ENCODE data around the gene ARHGEF5. TPM values are rescaled to one million over a fixed set of nuclear protein-coding genes. Genes with fewer than 3 reads are reported as not detected.
A peak's percentile ranks its signal among the peaks of the same experiment; 100 is the strongest.

Gene ARHGEF5
- total and polyA plus RNA-seq, 7 experiments from 2014 or later = 2.0 to 11.4 (median 7.3) TPM

DNA sequence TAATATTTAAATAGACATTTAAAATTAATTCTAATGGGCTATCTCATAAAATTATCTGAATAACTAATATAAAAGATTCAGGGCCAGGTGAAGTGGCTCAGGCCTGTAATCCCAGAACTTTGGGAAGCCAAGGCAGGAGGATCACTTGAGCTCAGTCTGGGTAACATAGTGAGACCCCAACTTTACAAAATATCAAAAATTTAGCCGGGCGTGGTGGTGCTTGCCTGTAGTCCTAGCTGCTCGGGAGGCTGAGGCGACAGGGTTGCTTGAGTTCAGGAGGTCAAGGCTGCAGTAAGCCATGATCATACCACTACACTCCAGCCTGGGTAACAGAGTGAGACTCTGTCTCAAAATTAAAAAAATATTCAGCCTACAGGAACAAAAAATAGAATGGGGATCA, 35.8 kb downstream of the ARHGEF5 start:
- Histone ChIP-seq H3K4me1 (ENCODE audit: control insufficient read depth in 2 of 2, insufficient read depth in 2 of 2, low read length in 2 of 2) (no peaks in the 10 kb centered on the region), H3K4me3 (ENCODE audit: low read length) (no peak overlapping the region), H3K36me3 (ENCODE audit: control insufficient read depth in 2 of 3, insufficient read depth in 3 of 3, low read length in 3 of 3) (no peaks in the 10 kb centered on the region), H3K9me3 (ENCODE audit: control insufficient read depth in 2 of 3, low read length in 3 of 3) (no peaks in the 10 kb centered on the region), H3K27ac (ENCODE audit: low read depth, low read length) (no peak overlapping the region), H3K27me3 (ENCODE audit: control insufficient read depth in 2 of 2, insufficient read depth in 2 of 2, low read length in 2 of 2) (no peaks in the 10 kb centered on the region)
- ATAC-seq (no peak), DNase-seq (no peak)
- H3K4me1 Mint-ChIP-seq = peaks cover 0 to 11% (median 5%) of the 10 kb centered on the region in 7 donors
- peak overlapping the region in 1 of 10 donors; percentile 30 for H3K4me3 Mint-ChIP-seq
- ChIA-PET CTCF (interaction anchor here (1.6 kb wide), 1 partner anchor 8 kb away, joined by 5 read pairs; no protein-coding TSS in a partner anchor), POLR2A (no interaction called here)
- peaks cover 0 to 4% (median 0%) of the 10 kb centered on the region in 5 donors for H3K27me3 Mint-ChIP-seq
- intact Hi-C loops (cut with micrococcal nuclease) = loop anchor here (1.0 to 10.0 kb wide), 4 partner anchors 46 to 216 kb away; no protein-coding TSS in a partner anchor
- H3K9me3 Mint-ChIP-seq = no peaks in the 10 kb centered on the region
- H3K27ac Mint-ChIP-seq = no peak overlapping the region
- H3K36me3 Mint-ChIP-seq = peaks cover 0 to 4% (median 0%) of the 10 kb centered on the region in 5 donors

GRCh38 chr7:144391823-144392255, 36.6 kb downstream of the ARHGEF5 start:
- H3K27ac Mint-ChIP-seq = peak overlapping the region in 2 of 9 donors; percentile 1 to 4
- Histone ChIP-seq H3K36me3 (ENCODE audit: control insufficient read depth in 2 of 3, insufficient read depth in 3 of 3, low read length in 3 of 3) (no peaks in the 10 kb centered on the region), H3K27ac (ENCODE audit: low read depth, low read length) (no peak overlapping the region), H3K4me3 (ENCODE audit: low read length) (no peak overlapping the region), H3K4me1 (ENCODE audit: control insufficient read depth in 2 of 2, insufficient read depth in 2 of 2, low read length in 2 of 2) (no peaks in the 10 kb centered on the region), H3K9me3 (ENCODE audit: control insufficient read depth in 2 of 3, low read length in 3 of 3) (no peaks in the 10 kb centered on the region), H3K27me3 (ENCODE audit: control insufficient read depth in 2 of 2, insufficient read depth in 2 of 2, low read length in 2 of 2) (no peaks in the 10 kb centered on the region)
- H3K36me3 Mint-ChIP-seq = peaks cover 0 to 4% (median 0%) of the 10 kb centered on the region in 5 donors
- no peaks in the 10 kb centered on the region for H3K9me3 Mint-ChIP-seq
- CTCF ChIA-PET = interaction anchor here (0.8 to 1.6 kb wide), 3 partner anchors 9 to 265 kb away, joined by 3 to 5 read pairs (median 4); no protein-coding TSS in a partner anchor
- intact Hi-C loops (cut with micrococcal nuclease) = loop anchor here (1.0 to 10.0 kb wide), 4 partner anchors 45 to 217 kb away; no protein-coding TSS in a partner anchor
- peak overlapping the region; percentile 1 to 80 (median 51) for H3K4me3 Mint-ChIP-seq
- DNase-seq (peak in 7 of 9 donors; percentile 35 to 66 (median 59)), ATAC-seq (peak; percentile 82)
- peaks cover 0 to 11% (median 5%) of the 10 kb centered on the region in 7 donors for H3K4me1 Mint-ChIP-seq
- H3K27me3 Mint-ChIP-seq = peaks cover 0 to 4% (median 0%) of the 10 kb centered on the region in 5 donors
- POLR2A ChIA-PET = no interaction called here

- peak; percentile 13 for ATAC-seq
- no peak overlapping the region for H3K27ac Mint-ChIP-seq
- H3K27ac ChIP-seq (ENCODE audit: low read depth, low read length) = no peak overlapping the region
- H3K9me3 Mint-ChIP-seq = no peaks in the 10 kb centered on the region
- no peaks in the 10 kb centered on the region for H3K36me3 Mint-ChIP-seq
- no peak overlapping the region for H3K4me3 Mint-ChIP-seq
- no peak for DNase-seq
- no peaks in the 10 kb centered on the region for H3K27me3 ChIP-seq (ENCODE audit: control insufficient read depth in 2 of 2, insufficient read depth in 2 of 2, low read length in 2 of 2)
- no peak overlapping the region for H3K4me3 ChIP-seq (ENCODE audit: low read length)
- H3K4me1 ChIP-seq (ENCODE audit: control insufficient read depth in 2 of 2, insufficient read depth in 2 of 2, low read length in 2 of 2) = no peaks in the 10 kb centered on the region
- peaks cover 0 to 5% (median 0%) of the 10 kb centered on the region in 5 donors for H3K27me3 Mint-ChIP-seq
- no peaks in the 10 kb centered on the region for H3K36me3 ChIP-seq (ENCODE audit: control insufficient read depth in 2 of 3, insufficient read depth in 3 of 3, low read length in 3 of 3)
- H3K4me1 Mint-ChIP-seq = no peaks in the 10 kb centered on the region
- ChIA-PET POLR2A (no interaction called here), CTCF (no interaction called here)
- intact Hi-C loops (cut with micrococcal nuclease) = loop anchor here in 1 of 2 donors (10.0 kb wide), 1 partner anchor 222 kb away; no protein-coding TSS in a partner anchor
- H3K9me3 ChIP-seq (ENCODE audit: control insufficient read depth in 2 of 3, low read length in 3 of 3) = no peaks in the 10 kb centered on the region
These were observed 41.9 kb downstream of the ARHGEF5 start for GRCh38 chr7:144397086-144397485.

- no peaks in the 10 kb centered on the region for H3K9me3 Mint-ChIP-seq
- Histone ChIP-seq H3K27ac (ENCODE audit: low read depth, low read length) (no peak overlapping the region), H3K27me3 (ENCODE audit: control insufficient read depth in 2 of 2, insufficient read depth in 2 of 2, low read length in 2 of 2) (no peaks in the 10 kb centered on the region), H3K4me1 (ENCODE audit: control insufficient read depth in 2 of 2, insufficient read depth in 2 of 2, low read length in 2 of 2) (no peaks in the 10 kb centered on the region), H3K9me3 (ENCODE audit: control insufficient read depth in 2 of 3, low read length in 3 of 3) (no peaks in the 10 kb centered on the region), H3K4me3 (ENCODE audit: low read length) (no peak overlapping the region), H3K36me3 (ENCODE audit: control insufficient read depth in 2 of 3, insufficient read depth in 3 of 3, low read length in 3 of 3) (no peaks in the 10 kb centered on the region)
- no peak overlapping the region for H3K27ac Mint-ChIP-seq
- no peaks in the 10 kb centered on the region for H3K4me1 Mint-ChIP-seq
- peaks cover 0 to 5% (median 0%) of the 10 kb centered on the region in 5 donors for H3K27me3 Mint-ChIP-seq
- H3K4me3 Mint-ChIP-seq = no peak overlapping the region
- H3K36me3 Mint-ChIP-seq = no peaks in the 10 kb centered on the region
- ChIA-PET POLR2A (no interaction called here), CTCF (no interaction called here)
- intact Hi-C loops (cut with micrococcal nuclease) = loop anchor here in 1 of 2 donors (10.0 kb wide), 1 partner anchor 223 kb away; no protein-coding TSS in a partner anchor
- DNase-seq = no peak
- ATAC-seq = no peak
These were observed 43.1 kb downstream of the ARHGEF5 start for GRCh38 chr7:144398291-144398690.

GRCh38 chr7:144398911-144399310, 43.7 kb downstream of the ARHGEF5 start:
- Histone ChIP-seq H3K4me3 (ENCODE audit: low read length) (no peak overlapping the region), H3K9me3 (ENCODE audit: control insufficient read depth in 2 of 3, low read length in 3 of 3) (no peaks in the 10 kb centered on the region), H3K27ac (ENCODE audit: low read depth, low read length) (no peak overlapping the region), H3K36me3 (ENCODE audit: control insufficient read depth in 2 of 3, insufficient read depth in 3 of 3, low read length in 3 of 3) (no peaks in the 10 kb centered on the region), H3K27me3 (ENCODE audit: control insufficient read depth in 2 of 2, insufficient read depth in 2 of 2, low read length in 2 of 2) (no peaks in the 10 kb centered on the region), H3K4me1 (ENCODE audit: control insufficient read depth in 2 of 2, insufficient read depth in 2 of 2, low read length in 2 of 2) (no peaks in the 10 kb centered on the region)
- Mint-ChIP-seq H3K36me3 (no peaks in the 10 kb centered on the region), H3K27ac (no peak overlapping the region), H3K9me3 (no peaks in the 10 kb centered on the region), H3K4me3 (peak overlapping the region in 1 of 10 donors; percentile 73), H3K4me1 (no peaks in the 10 kb centered on the region), H3K27me3 (peaks cover 0 to 5% (median 0%) of the 10 kb centered on the region in 5 donors)
- CTCF ChIA-PET = no interaction called here
- no peak for ATAC-seq
- POLR2A ChIA-PET = no interaction called here
- DNase-seq = no peak
- intact Hi-C loops (cut with micrococcal nuclease) = loop anchor here in 1 of 2 donors (10.0 kb wide), 1 partner anchor 224 kb away; no protein-coding TSS in a partner anchor

- Mint-ChIP-seq H3K27ac (no peak overlapping the region), H3K4me1 (no peaks in the 10 kb centered on the region), H3K4me3 (no peak overlapping the region), H3K36me3 (no peaks in the 10 kb centered on the region), H3K9me3 (no peaks in the 10 kb centered on the region), H3K27me3 (peaks cover 0 to 5% (median 0%) of the 10 kb centered on the region in 5 donors)
- no peak for DNase-seq
- intact Hi-C loops (cut with micrococcal nuclease) = loop anchor here in 1 of 2 donors (10.0 kb wide), 1 partner anchor 225 kb away; no protein-coding TSS in a partner anchor
- no peak for ATAC-seq
- H3K27me3 ChIP-seq (ENCODE audit: control insufficient read depth in 2 of 2, insufficient read depth in 2 of 2, low read length in 2 of 2) = no peaks in the 10 kb centered on the region
- no peaks in the 10 kb centered on the region for H3K36me3 ChIP-seq (ENCODE audit: control insufficient read depth in 2 of 3, insufficient read depth in 3 of 3, low read length in 3 of 3)
- ChIA-PET CTCF (no interaction called here), POLR2A (no interaction called here)
- H3K27ac ChIP-seq (ENCODE audit: low read depth, low read length) = no peak overlapping the region
- no peaks in the 10 kb centered on the region for H3K4me1 ChIP-seq (ENCODE audit: control insufficient read depth in 2 of 2, insufficient read depth in 2 of 2, low read length in 2 of 2)
- H3K9me3 ChIP-seq (ENCODE audit: control insufficient read depth in 2 of 3, low read length in 3 of 3) = no peaks in the 10 kb centered on the region
- H3K4me3 ChIP-seq (ENCODE audit: low read length) = no peak overlapping the region
These were observed 44.7 kb downstream of the ARHGEF5 start for GRCh38 chr7:144399946-144400345.

DNA sequence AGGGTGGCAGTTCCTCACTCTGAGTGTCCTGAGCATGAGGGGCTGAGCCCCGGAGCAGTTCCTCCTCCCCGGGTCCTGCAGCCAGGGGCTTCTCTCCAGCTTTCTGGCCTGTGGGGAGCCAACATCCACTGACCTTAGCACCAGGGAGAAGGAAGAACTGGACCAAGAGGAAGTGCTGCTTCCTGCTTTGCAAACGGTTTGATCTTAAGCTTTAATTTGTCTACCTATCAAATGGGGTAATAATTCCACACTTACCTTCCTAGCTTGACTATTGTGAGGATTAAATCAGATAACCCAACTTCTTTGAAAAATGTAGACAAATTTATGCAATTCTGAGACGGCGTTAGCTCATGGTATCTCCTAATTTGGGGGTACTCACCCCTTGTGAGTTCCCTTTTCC, 46.3 kb downstream of the ARHGEF5 start:
- H3K4me3 Mint-ChIP-seq = no peak overlapping the region
- intact Hi-C loops (cut with micrococcal nuclease) = no loop called here
- no peaks in the 10 kb centered on the region for H3K4me1 Mint-ChIP-seq
- H3K36me3 Mint-ChIP-seq = no peaks in the 10 kb centered on the region
- H3K27ac ChIP-seq (ENCODE audit: low read depth, low read length) = no peak overlapping the region
- no peak overlapping the region for H3K27ac Mint-ChIP-seq
- H3K27me3 Mint-ChIP-seq = peaks cover 0 to 12% (median 0%) of the 10 kb centered on the region in 5 donors
- H3K9me3 Mint-ChIP-seq = no peaks in the 10 kb centered on the region
- ChIA-PET CTCF (no interaction called here), POLR2A (interaction anchor here (0.6 kb wide), 1 partner anchor 31 kb away, joined by 3 read pairs; no protein-coding TSS in a partner anchor)
- DNase-seq (no peak), ATAC-seq (no peak)
- no peak overlapping the region for H3K4me3 ChIP-seq (ENCODE audit: low read length)
- no peaks in the 10 kb centered on the region for H3K27me3 ChIP-seq (ENCODE audit: control insufficient read depth in 2 of 2, insufficient read depth in 2 of 2, low read length in 2 of 2)
- no peaks in the 10 kb centered on the region for H3K4me1 ChIP-seq (ENCODE audit: control insufficient read depth in 2 of 2, insufficient read depth in 2 of 2, low read length in 2 of 2)
- no peaks in the 10 kb centered on the region for H3K9me3 ChIP-seq (ENCODE audit: control insufficient read depth in 2 of 3, low read length in 3 of 3)
- no peaks in the 10 kb centered on the region for H3K36me3 ChIP-seq (ENCODE audit: control insufficient read depth in 2 of 3, insufficient read depth in 3 of 3, low read length in 3 of 3)
